Measurements from ENCODE around the gene POU2F1.
"Not testable (repeated sequence)": the region's sequence is repeated elsewhere in the genome, so short reads cannot be mapped to it uniquely, and the experiment has no call there.

Gene POU2F1

GRCh38 chr1:167205306-167206050, 15.2 kb upstream of the POU2F1 start:
- DNase-seq (ENCODE audit: low spot score): not testable (repeated sequence)

GRCh38 chr1:167206166-167206835, 14.4 kb upstream of the POU2F1 start:
- DNase-seq (ENCODE audit: low spot score): no peak

GRCh38 chr1:167207940-167208623, 12.6 kb upstream of the POU2F1 start:
- peak; percentile 53 for DNase-seq (ENCODE audit: low spot score)

GRCh38 chr1:167208624-167208976, 12.1 kb upstream of the POU2F1 start:
- no peak for DNase-seq (ENCODE audit: low spot score)

- no peak for DNase-seq (ENCODE audit: low spot score)
Measured at GRCh38 chr1:167209044-167209443, 11.6 kb upstream of the POU2F1 start.

- no peak for DNase-seq (ENCODE audit: low spot score)
Measured at GRCh38 chr1:167210966-167211674, 9.6 kb upstream of the POU2F1 start.

- no peak for DNase-seq (ENCODE audit: low spot score)
Measured at GRCh38 chr1:167212025-167212424, 8.7 kb upstream of the POU2F1 start.

- no peak for DNase-seq (ENCODE audit: low spot score)
Measured at GRCh38 chr1:167216809-167217208, 3.9 kb upstream of the POU2F1 start.

- no peak for DNase-seq (ENCODE audit: low spot score)
Measured at GRCh38 chr1:167219194-167219593, 1.5 kb upstream of the POU2F1 start.

- peak; percentile 90 for DNase-seq (ENCODE audit: low spot score)
Measured at GRCh38 chr1:167219646-167220536, 795 bp upstream of the POU2F1 start.

- no peak for DNase-seq (ENCODE audit: low spot score)
Measured at GRCh38 chr1:167221126-167221737, 546 bp downstream of the POU2F1 start.

GRCh38 chr1:167221738-167222610, 1.3 kb downstream of the POU2F1 start:
- DNase-seq (ENCODE audit: low spot score): peak; percentile 69

GRCh38 chr1:167223144-167224103, 2.7 kb downstream of the POU2F1 start:
- no peak for DNase-seq (ENCODE audit: low spot score)

GRCh38 chr1:167224734-167225235, 4.1 kb downstream of the POU2F1 start:
- DNase-seq (ENCODE audit: low spot score): not testable (repeated sequence)

- no peak for DNase-seq (ENCODE audit: low spot score)
Measured at GRCh38 chr1:167225920-167226319, 5.2 kb downstream of the POU2F1 start.

- no peak for DNase-seq (ENCODE audit: low spot score)
Measured at GRCh38 chr1:167227934-167228378, 7.3 kb downstream of the POU2F1 start.

- DNase-seq (ENCODE audit: low spot score): no peak
Measured at GRCh38 chr1:167229719-167230385, 9.2 kb downstream of the POU2F1 start.

GRCh38 chr1:167230437-167230836, 9.8 kb downstream of the POU2F1 start:
- no peak for DNase-seq (ENCODE audit: low spot score)

All from activated CD4-positive, alpha-beta T cell treated with anti-CD3 and anti-CD28 coated beads, Interleukin-2, Interleukin-4, amounts not matched to agents 100 ng/mL and 50 ng/mL, durations not matched to agents 16 hours and 8 hours (primary cell).